ENCODE data around the gene C5orf15. TPM values are rescaled to one million over a fixed set of nuclear protein-coding genes. Genes with fewer than 3 reads are reported as not detected.

The C5orf15 gene
- total RNA-seq, 4 donors from 2014 or later, result 26.0 to 64.8 (median 35.4) TPM

- DNase-seq (ENCODE audit: low spot score in 2 of 2), result peak in 1 of 2 donors; percentile 77
- intact Hi-C loops (cut with DNase I; ENCODE audit: low total_unique reads), result no loop called here
- WGBS, 2 donors, result 78% methylated on average over 8 of the region's 8 CpGs
- H3K4me3 ChIP-seq (ENCODE audit: low read depth, poor library complexity, severe bottlenecking), result no peak overlapping the region
- TF ChIP-seq POLR2A (IDR thresholded peaks at IDR 0.05), result no peak
Measured at GRCh38 chr5:133995341-133995740, 26.9 kb upstream of the C5orf15 start.

GRCh38 chr5:133994990-133995333, 26.5 kb upstream of the C5orf15 start:
- H3K4me3 ChIP-seq (ENCODE audit: low read depth, poor library complexity, severe bottlenecking), result no peak overlapping the region
- TF ChIP-seq, protein P1, sequence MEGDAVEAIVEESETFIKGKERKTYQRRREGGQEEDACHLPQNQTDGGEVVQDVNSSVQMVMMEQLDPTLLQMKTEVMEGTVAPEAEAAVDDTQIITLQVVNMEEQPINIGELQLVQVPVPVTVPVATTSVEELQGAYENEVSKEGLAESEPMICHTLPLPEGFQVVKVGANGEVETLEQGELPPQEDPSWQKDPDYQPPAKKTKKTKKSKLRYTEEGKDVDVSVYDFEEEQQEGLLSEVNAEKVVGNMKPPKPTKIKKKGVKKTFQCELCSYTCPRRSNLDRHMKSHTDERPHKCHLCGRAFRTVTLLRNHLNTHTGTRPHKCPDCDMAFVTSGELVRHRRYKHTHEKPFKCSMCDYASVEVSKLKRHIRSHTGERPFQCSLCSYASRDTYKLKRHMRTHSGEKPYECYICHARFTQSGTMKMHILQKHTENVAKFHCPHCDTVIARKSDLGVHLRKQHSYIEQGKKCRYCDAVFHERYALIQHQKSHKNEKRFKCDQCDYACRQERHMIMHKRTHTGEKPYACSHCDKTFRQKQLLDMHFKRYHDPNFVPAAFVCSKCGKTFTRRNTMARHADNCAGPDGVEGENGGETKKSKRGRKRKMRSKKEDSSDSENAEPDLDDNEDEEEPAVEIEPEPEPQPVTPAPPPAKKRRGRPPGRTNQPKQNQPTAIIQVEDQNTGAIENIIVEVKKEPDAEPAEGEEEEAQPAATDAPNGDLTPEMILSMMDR (IDR thresholded peaks at IDR 0.05), result no peak
- no peak for TF ChIP-seq POLR2A (IDR thresholded peaks at IDR 0.05)
- DNase-seq (ENCODE audit: low spot score in 2 of 2), result no peak
- intact Hi-C loops (cut with DNase I; ENCODE audit: low total_unique reads), result no loop called here
- WGBS, 2 donors, result 94 to 95% methylated on average over 6 of the region's 6 CpGs

- intact Hi-C loops (cut with DNase I; ENCODE audit: low total_unique reads), result no loop called here
- peak in 1 of 2 donors; percentile 71 for DNase-seq (ENCODE audit: low spot score in 2 of 2)
- WGBS, 2 donors, result 75 to 80% methylated on average over 9 of the region's 9 CpGs
- no peak overlapping the region for H3K4me3 ChIP-seq (ENCODE audit: low read depth, poor library complexity, severe bottlenecking)
- TF ChIP-seq, protein P1 (IDR thresholded peaks at IDR 0.05), result no peak
- no peak for TF ChIP-seq POLR2A (IDR thresholded peaks at IDR 0.05)
Measured at GRCh38 chr5:133994297-133994989, 26.0 kb upstream of the C5orf15 start.

DNA sequence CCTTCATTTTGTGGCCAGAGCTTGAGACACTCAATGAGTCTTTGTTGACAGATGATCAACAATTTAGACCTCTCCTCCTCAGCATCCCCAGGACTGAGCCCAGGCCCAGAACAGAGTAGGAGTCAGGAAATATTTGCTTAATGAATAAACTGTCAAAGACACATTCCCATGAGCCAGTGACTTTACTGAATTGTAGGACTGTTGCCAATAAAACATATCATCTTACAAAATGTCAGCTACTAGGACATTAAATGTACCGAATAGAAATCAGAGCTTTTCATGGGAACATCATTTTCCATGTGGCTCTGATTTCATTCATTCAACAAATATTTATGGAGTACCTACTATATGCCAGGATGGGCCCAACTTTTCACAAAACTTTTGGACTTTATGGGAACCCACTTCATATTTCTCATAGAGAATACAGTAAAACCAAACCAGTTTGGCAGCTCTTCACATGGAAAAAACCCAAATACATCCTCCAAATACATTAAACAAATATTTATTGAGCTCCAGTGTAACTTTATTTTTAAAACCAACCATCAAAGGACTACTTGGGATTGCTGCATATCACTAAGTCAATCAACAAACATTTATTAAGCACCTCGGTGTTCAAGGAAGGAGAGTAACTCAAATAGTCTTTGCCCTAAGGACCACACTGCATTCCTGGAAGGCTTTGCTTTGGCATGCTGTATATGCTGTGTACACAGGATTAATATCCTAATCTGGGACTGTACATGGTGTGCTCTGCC, 24.9 kb upstream of the C5orf15 start:
- TF ChIP-seq POLR2A (IDR thresholded peaks at IDR 0.05), result no peak
- TF ChIP-seq, protein P1 (IDR thresholded peaks at IDR 0.05), result no peak
- peak in 1 of 2 donors; percentile 39 for DNase-seq (ENCODE audit: low spot score in 2 of 2)
- 46 to 50% methylated on average over 2 of the region's 2 CpGs for WGBS, 2 donors
- intact Hi-C loops (cut with DNase I; ENCODE audit: low total_unique reads), result no loop called here
- no peak overlapping the region for H3K4me3 ChIP-seq (ENCODE audit: low read depth, poor library complexity, severe bottlenecking)

- DNase-seq (ENCODE audit: low spot score in 2 of 2), result peak in 1 of 2 donors; percentile 54
- H3K4me3 ChIP-seq (ENCODE audit: low read depth, poor library complexity, severe bottlenecking), result no peak overlapping the region
- 67 to 69% methylated on average over 8 of the region's 8 CpGs for WGBS, 2 donors
- intact Hi-C loops (cut with DNase I; ENCODE audit: low total_unique reads), result no loop called here
- TF ChIP-seq, protein P1 (IDR thresholded peaks at IDR 0.05), result no peak
- no peak for TF ChIP-seq POLR2A (IDR thresholded peaks at IDR 0.05)
Measured at GRCh38 chr5:133992429-133993155, 24.2 kb upstream of the C5orf15 start.

Data from lower leg skin (tissue), 4 donors.